COR-L47 (cell line): ENCODE data around the gene SLC48A1.
"Not testable (repeated sequence)": the region's sequence is repeated elsewhere in the genome, so short reads cannot be mapped to it uniquely, and the experiment has no call there.

Source experiments
- DNase-seq: peaks from one replicate; lab custom pipeline; 2025; lab: John Stamatoyannopoulos, UW

The SLC48A1 gene

GRCh38 chr12:47791351-47791746 lies 18.3 kb downstream of the SLC48A1 start:
- no peak for DNase-seq

GRCh38 chr12:47791874-47792273 lies 18.8 kb downstream of the SLC48A1 start:
- no peak for DNase-seq

- no peak for DNase-seq
Observed at GRCh38 chr12:47793015-47793681, 20.1 kb downstream of the SLC48A1 start.

GRCh38 chr12:47794679-47795078 lies 21.6 kb downstream of the SLC48A1 start:
- no peak for DNase-seq

GRCh38 chr12:47795121-47795813 lies 22.2 kb downstream of the SLC48A1 start:
- no peak for DNase-seq

GRCh38 chr12:47795814-47796411 lies 22.9 kb downstream of the SLC48A1 start:
- DNase-seq, result no peak

- DNase-seq, result peak; percentile 14
Observed at GRCh38 chr12:47797441-47797840, 24.4 kb downstream of the SLC48A1 start.

GRCh38 chr12:47798382-47798948 lies 25.4 kb downstream of the SLC48A1 start:
- DNase-seq, result no peak

- DNase-seq, result no peak
Observed at GRCh38 chr12:47799357-47799955, 26.4 kb downstream of the SLC48A1 start.

GRCh38 chr12:47800582-47800981 lies 27.5 kb downstream of the SLC48A1 start:
- DNase-seq, result no peak

GRCh38 chr12:47801170-47801903 lies 28.3 kb downstream of the SLC48A1 start:
- DNase-seq, result no peak

GRCh38 chr12:47801904-47802246 lies 28.8 kb downstream of the SLC48A1 start:
- DNase-seq, result no peak

GRCh38 chr12:47802312-47802711 lies 29.3 kb downstream of the SLC48A1 start:
- DNase-seq, result no peak

GRCh38 chr12:47803191-47803875 lies 30.3 kb downstream of the SLC48A1 start:
- DNase-seq, result no peak

- DNase-seq, result no peak
Observed at GRCh38 chr12:47804171-47804570, 31.1 kb downstream of the SLC48A1 start.

GRCh38 chr12:47805417-47805816 lies 32.4 kb downstream of the SLC48A1 start:
- DNase-seq, result no peak

GRCh38 chr12:47807338-47807737 lies 34.3 kb downstream of the SLC48A1 start:
- DNase-seq, result no peak

- peak; percentile 43 for DNase-seq
Observed at GRCh38 chr12:47808050-47808449, 35.0 kb downstream of the SLC48A1 start.

- DNase-seq, result no peak
Observed at GRCh38 chr12:47808574-47809365, 35.7 kb downstream of the SLC48A1 start.

GRCh38 chr12:47809518-47809917 lies 36.5 kb downstream of the SLC48A1 start:
- DNase-seq, result not testable (repeated sequence)

GRCh38 chr12:47811072-47811396 lies 38.0 kb downstream of the SLC48A1 start:
- DNase-seq, result no peak
